Stimulated activated CD8-positive, alpha-beta memory T cell treated with anti-CD3 and anti-CD28 coated beads, Interleukin-4, amount 100 ng/mL, for 48 hours (primary cell): ENCODE measurements around the gene PYM1.
"Not testable (repeated sequence)": the region's sequence is repeated elsewhere in the genome, so short reads cannot be mapped to it uniquely, and the experiment has no call there.

Experiments
- DNase-seq: peaks from one replicate; pipeline ENCODE4 v3.0.0-alpha.2; 2020

PYM1 gene

DNA sequence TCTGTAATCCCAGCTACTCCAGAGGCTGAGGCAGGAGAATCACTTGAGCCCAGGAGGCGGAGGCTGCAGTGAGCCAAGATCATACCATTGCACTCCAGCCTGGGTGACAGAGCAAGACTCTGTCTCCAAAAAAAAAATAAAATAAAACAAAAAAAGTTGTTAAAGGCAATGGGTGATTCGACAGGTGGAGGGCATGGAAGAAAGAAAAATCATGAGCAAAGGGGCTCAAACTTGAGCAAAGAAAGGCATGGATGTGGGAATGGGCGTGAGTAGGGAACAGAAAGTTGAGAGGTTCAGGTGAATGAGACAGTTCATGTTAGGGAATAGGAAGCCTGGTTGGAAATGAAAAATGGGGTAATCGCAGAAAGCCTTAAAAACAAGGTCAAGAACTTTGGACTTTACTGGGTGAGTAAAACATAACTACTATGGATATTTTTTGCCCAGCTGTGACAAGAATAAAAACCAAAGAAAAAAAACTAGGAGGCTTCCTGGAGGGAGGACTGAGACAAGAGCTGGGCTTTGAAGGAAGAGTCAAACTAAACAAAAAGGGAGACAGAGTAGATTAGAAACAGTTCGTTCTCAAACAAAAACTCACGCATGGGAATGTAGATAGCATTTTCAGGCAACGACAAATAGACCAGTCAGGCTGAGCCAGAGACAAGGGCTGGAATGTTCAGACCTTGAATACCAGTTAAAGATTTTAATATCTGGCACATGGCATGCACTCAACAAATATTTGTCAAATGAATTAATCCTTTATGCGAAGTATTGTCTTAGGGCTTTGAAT lies 18.8 kb downstream of the PYM1 start:
- DNase-seq: no peak

DNA sequence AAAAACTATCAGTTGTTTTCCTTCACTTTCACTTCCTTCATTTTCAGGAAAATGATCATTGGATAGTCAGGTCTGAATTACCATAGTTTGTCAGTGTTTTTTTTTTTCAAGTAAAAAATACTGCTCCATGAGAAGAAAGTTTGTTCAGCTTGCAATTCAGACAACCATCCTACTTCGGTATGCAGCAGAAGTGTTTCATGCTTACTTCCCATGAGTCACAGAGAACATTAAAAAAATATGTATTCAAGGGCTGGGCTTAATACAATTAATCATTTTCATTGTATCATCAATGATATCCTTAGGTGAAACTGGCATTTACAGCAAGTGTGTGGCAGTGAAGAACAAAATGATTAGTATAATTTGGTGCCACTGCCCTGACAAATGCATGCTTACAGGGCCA lies 21.6 kb downstream of the PYM1 start:
- no peak for DNase-seq

- no peak for DNase-seq
These were observed 25.7 kb downstream of the PYM1 start for GRCh38 chr12:55901881-55902490.

DNA sequence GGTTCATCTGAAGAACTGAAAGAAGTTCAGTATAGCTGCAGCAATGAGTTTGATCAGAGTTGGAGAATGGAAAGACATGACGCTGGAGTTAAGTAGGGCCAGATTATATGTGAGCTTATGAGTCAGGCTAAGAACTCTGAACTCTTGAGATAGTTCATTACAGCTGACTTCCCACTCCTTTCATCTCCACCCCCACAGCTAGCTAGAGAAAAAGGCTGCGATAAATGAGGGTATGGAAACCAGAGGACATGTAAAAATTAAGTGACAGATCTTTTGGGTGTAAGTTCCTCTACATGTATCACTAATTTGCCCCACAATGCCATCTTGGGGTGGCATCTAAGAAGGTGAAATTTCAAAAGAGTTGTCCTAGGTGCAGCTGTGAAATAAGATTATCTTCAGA lies 28.6 kb downstream of the PYM1 start:
- DNase-seq: peak; percentile 42

GRCh38 chr12:55893723-55894122 lies 34.0 kb downstream of the PYM1 start:
- no peak for DNase-seq

GRCh38 chr12:55891310-55891709 lies 36.4 kb downstream of the PYM1 start:
- no peak for DNase-seq

DNA sequence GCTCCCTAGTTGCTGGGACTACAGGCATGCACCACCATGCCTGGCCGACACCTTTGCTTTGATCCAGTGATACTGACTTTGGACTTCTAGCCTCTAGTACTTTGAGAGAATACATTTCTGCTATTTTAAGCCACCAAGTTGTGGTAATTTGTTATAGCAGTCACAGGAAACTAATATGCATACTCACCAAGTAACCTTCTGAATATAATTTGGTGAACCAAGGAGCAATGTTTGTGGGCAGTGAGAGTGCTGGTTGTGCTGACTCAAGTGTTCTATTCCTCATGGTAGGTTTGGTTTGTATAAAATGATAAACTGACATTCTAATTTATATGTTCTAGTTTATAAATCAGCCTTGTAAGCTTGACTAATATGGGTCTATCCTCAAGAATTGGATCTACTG lies 42.6 kb downstream of the PYM1 start:
- DNase-seq: no peak

DNA sequence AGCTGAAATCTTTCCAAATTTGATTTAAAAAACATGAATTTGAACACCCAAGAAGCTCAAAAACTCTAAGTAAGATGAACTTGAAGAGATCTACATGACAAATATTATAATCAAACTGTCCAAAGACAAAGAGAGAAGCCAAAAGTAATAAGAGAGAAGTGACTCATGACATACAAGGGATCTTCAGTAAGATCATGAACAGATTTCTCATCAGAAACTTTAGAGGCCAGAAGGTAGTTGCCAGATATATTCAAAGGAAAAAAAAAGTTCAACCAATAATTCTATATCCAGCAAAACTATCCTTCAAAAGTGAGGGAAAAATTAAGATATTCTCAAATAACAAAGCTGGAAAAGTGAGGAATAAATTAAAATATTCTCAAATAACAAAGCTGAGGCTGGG lies 49.9 kb downstream of the PYM1 start:
- DNase-seq: no peak

DNA sequence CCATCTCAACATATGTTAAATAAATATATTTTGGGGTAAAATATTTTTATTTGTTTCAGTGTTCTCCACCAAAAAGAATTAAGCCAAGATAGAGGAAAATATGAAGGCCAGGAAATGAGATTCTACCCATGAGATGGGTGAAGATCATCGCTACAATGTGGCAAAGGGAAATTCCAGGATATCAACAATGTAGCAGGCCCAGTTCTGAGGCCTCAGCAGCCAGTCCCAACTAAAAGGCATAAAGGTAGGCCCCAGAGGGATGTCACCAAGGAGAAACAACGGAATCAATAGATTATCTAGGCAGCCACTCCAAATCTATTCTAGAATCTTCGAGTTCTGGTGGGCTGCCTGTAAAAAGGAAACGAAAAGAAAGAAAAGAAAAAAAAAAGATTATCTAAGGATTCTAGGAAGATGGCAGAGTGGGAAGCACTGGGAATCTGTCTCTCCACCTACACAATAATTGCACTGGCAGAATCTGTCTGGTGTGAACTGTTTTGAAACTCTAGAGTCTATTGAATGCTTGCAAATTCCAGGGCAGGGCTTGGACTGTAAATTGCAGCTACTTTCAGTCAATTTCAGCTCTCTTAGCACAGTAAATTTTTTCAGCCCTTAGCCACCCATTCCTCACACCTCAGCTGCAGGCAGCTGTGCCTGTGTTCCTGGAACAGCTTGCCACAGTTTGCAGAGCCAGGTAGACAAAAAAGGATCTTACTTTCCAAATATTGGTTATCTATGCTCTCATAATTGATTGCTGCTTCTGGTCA lies 51.8 kb downstream of the PYM1 start:
- no peak for DNase-seq

DNA sequence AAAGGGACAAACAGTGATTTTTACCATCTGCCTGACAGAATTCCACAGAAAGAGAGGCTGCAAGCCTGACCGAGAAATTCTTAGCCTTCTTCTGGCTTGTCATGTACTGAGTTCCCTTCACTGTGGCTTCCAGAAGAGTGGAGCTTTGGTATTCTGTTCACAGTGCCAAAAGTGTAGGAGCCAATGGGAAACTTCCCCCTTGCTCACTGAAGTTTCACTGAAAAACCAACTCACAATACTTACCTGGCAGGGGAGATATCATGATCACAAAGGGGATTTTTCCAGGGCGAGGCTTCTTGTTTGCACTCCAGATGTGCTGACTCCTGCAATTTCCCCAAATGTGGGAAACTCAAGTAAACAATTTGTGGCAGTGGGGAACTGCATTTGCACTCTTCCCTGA lies 53.3 kb downstream of the PYM1 start:
- DNase-seq: no peak

- DNase-seq: not testable (repeated sequence)
These were observed 61.2 kb downstream of the PYM1 start for GRCh38 chr12:55866454-55867004.

DNA sequence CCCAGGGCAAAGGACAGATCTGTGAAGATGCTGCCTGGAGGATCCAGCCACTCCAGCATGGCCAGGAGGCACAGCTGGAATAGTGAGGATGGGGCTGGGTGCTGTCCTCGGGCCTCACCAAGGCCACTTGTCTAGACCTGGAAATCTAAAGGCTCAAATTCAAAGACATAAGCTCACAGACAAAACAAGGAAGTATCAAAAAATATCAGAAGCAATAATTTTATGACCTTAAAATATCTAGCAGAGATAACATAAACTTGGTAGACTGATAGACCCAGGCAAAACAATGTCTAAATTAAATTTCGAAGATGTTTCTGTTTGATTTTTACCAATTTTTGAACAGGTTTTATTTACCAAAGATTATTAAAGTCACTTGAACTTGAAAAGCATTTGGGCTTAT lies 62.4 kb downstream of the PYM1 start:
- no peak for DNase-seq

DNA sequence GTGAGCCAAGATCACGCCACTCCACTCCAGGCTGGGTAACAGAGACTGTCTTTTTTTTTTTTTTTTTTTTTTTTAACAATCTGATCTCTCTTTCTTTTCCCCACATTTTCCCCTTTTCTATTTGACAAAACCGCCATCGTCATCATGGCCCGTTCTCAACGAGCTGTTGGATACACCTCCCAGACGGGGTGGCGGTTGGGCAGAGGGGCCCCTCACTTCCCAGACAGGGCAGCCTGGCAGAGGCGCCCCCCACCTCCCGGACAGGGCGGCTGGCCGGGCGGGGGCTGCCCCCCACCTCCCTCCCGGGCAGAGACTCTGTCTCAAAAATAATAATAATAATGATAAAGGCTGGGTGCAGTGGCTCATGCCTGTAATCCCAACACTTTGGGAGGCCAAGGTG lies 64.8 kb downstream of the PYM1 start:
- DNase-seq: not testable (repeated sequence)

DNA sequence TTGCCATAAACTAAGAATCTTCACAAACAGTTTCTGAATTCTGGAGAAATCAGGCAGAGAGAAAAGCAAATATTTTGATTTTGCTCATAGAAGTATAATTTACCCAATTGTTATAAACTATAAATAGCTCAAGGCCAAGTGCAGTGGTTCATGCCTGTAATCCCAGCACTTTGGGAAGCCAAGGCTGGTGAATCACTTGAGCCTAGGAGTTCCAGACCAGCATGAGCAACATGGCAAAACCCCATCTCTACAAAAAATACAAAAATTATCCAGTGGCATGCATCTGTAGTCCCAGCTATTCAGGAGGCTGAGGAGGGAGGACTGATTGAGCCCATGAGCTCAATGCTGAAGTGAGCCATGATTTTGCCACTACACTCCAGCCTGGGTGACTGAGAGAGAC lies 65.4 kb downstream of the PYM1 start:
- no peak for DNase-seq

DNA sequence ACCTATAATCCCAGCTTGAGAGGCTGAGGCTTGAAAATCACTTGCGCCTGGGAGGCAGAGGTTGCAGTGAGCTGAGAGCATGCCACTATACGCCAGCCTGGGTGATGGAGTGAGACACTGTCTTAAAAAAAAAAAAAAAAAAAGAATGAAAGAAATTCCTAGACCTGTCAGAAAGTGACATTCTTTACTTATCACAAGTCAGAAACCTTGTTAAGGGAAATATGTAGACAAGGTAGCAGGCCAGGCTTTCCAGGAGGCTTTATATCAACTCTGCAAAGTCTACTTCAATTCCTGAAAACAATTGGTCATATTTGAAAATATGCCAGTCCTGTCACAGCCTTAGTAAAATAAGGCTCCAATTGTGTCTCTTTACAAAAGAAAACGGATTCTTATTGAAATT lies 65.8 kb downstream of the PYM1 start:
- DNase-seq: no peak

- no peak for DNase-seq
These were observed 66.3 kb downstream of the PYM1 start for GRCh38 chr12:55861396-55861795.

- no peak for DNase-seq
These were observed 75.0 kb downstream of the PYM1 start for GRCh38 chr12:55852740-55853139.
